Upper lobe of left lung (tissue), 6 donors: Measurements from ENCODE around the gene TTPAL. TPM values are rescaled to one million over a fixed set of nuclear protein-coding genes. Genes with fewer than 3 reads are reported as not detected.
A peak's percentile ranks its signal among the peaks of the same experiment; 100 is the strongest.

ENCODE experiments used
- ATAC-seq, 2 donors: fragments of 200-7000 bp; cut with Tn5 transposase; one replicate each; pipeline ENCODE4 v1.9.1; 2022; ENCODE audit warnings: mild to moderate bottlenecking in 2 of 2, moderate library complexity in 2 of 2; ENCODE audit not compliant: low FRiP score in 2 of 2
- DNase-seq, 2 donors: peaks; one replicate each; pipeline ENCODE4 v3.0.0-alpha.2; 2019 to 2020
- H3K27ac ChIP-seq, 4 donors: fragments of 200-600 bp; sonication (generic); one replicate each; pipeline ENCODE4 v1.5.1; 2016 to 2019
- H3K27me3 ChIP-seq, 4 donors: fragments of 200-600 bp; sonication (generic); one replicate each; pipeline ENCODE4 v1.5.1; 2017 to 2019
- H3K36me3 ChIP-seq, 4 donors: fragments of 200-600 bp; sonication (generic); one replicate each; pipeline ENCODE4 v1.5.1; 2016 to 2019
- H3K4me1 ChIP-seq, 4 donors: fragments of 200-600 bp; sonication (generic); one replicate each; pipeline ENCODE4 v1.5.1; 2018 to 2019
- H3K4me3 ChIP-seq, 4 donors: fragments of 200-600 bp; sonication (generic); one replicate each; pipeline ENCODE4 v1.5.1; 2017 to 2019; ENCODE audit warnings: mild to moderate bottlenecking in 2 of 4, moderate library complexity in 1 of 4
- H3K9me3 ChIP-seq, 4 donors: fragments of 200-600 bp; sonication (generic); one replicate each; pipeline ENCODE4 v1.5.1; 2018 to 2019
- EP300 ChIP-seq, 4 donors: sonication (generic); formaldehyde crosslinking; IDR thresholded peaks; one replicate each; pipeline ENCODE4 v1.5.1; 2017; ENCODE audit warnings: antibody characterized with exemption in 4 of 4, control low read depth in 2 of 4
- POLR2A ChIP-seq, 4 donors: fragments of 450-650 bp; IDR thresholded peaks; one replicate each; pipeline ENCODE4 v1.5.1; 2016 to 2017; ENCODE audit warnings: antibody characterized with exemption in 4 of 4, mild to moderate bottlenecking in 2 of 4
- POLR2AphosphoS5 ChIP-seq, 2 donors: sonication (generic); formaldehyde crosslinking; IDR thresholded peaks; one replicate each; pipeline ENCODE4 v1.5.1; 2017; ENCODE audit warnings: antibody characterized with exemption in 2 of 2
- WGBS, 2 donors: methylation state at CpG; one replicate each; pipeline ENCODE4 v1.1.5; 2017 to 2018; 5-methylcytosine and 5-hydroxymethylcytosine counted together
- total RNA-seq, 6 donors: library from RNA; depleted of rRNA in 4 of 6; stranded (reverse); fragments of >200 nt in 4 of 6; gene quantifications; one replicate each; pipeline versions ENCODE4 v1.1.0 to v1.2.1, GENCODE V29; 2016 to 2021
- TF ChIP-seq, protein P1 (sequence below), 6 experiments: fragments of 450-650 bp in 4 of 6; fragments of 200-600 bp in 2 of 6; sonication (generic) in 2 of 6; IDR thresholded peaks; one replicate each; pipeline ENCODE4 v1.5.1; 2016 to 2019; ENCODE audit warnings: antibody characterized with exemption in 6 of 6
- donor health status: DM: no; HTN: no; CAD: no; lungs with moderate emphysema.
- donor health status: DM: no; HTN: yes; CAD: no; lungs with severe emphysema.

The TTPAL gene
- total RNA-seq, 6 donors from 2014 or later, result 9.4 to 12.2 (median 10.2) TPM

DNA sequence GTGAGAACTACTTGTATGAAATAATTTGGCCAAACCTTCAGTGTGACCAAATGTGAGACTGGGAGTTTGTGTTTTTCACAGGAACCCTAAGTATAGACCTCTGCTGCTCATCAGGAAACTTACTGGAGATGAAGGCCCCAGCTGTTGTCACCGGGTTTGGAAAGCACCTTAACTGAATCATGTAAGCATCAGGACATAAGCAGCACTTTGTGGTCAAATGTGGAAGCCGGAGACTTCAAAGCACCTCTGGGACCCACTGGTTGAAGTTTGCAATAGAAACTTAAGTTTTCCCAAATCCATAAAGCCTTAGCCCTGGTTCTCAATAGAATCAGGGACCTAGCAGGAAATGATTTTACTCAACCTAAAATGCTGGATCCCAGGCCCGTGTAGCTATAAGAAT, 14.3 kb downstream of the TTPAL start:
- no peaks in the 10 kb centered on the region for H3K9me3 ChIP-seq
- peaks cover 0 to 88% (median 51%) of the 10 kb centered on the region in 4 donors for H3K36me3 ChIP-seq
- H3K27me3 ChIP-seq, result no peaks in the 10 kb centered on the region
- ATAC-seq (no peak), DNase-seq (no peak)
- peaks cover 0 to 6% (median 2%) of the 10 kb centered on the region in 4 donors for H3K4me1 ChIP-seq
- TF ChIP-seq POLR2AphosphoS5 (IDR thresholded peaks at IDR 0.05), result no peak
- TF ChIP-seq, protein P1, sequence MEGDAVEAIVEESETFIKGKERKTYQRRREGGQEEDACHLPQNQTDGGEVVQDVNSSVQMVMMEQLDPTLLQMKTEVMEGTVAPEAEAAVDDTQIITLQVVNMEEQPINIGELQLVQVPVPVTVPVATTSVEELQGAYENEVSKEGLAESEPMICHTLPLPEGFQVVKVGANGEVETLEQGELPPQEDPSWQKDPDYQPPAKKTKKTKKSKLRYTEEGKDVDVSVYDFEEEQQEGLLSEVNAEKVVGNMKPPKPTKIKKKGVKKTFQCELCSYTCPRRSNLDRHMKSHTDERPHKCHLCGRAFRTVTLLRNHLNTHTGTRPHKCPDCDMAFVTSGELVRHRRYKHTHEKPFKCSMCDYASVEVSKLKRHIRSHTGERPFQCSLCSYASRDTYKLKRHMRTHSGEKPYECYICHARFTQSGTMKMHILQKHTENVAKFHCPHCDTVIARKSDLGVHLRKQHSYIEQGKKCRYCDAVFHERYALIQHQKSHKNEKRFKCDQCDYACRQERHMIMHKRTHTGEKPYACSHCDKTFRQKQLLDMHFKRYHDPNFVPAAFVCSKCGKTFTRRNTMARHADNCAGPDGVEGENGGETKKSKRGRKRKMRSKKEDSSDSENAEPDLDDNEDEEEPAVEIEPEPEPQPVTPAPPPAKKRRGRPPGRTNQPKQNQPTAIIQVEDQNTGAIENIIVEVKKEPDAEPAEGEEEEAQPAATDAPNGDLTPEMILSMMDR (IDR thresholded peaks at IDR 0.05), result no peak
- no peak for TF ChIP-seq POLR2A (IDR thresholded peaks at IDR 0.05)
- TF ChIP-seq EP300 (IDR thresholded peaks at IDR 0.05), result no peak
- WGBS, 2 donors, result 75 to 83% methylated on average over 3 of the region's 3 CpGs
- no peak overlapping the region for H3K4me3 ChIP-seq
- H3K27ac ChIP-seq, result no peak overlapping the region

DNA sequence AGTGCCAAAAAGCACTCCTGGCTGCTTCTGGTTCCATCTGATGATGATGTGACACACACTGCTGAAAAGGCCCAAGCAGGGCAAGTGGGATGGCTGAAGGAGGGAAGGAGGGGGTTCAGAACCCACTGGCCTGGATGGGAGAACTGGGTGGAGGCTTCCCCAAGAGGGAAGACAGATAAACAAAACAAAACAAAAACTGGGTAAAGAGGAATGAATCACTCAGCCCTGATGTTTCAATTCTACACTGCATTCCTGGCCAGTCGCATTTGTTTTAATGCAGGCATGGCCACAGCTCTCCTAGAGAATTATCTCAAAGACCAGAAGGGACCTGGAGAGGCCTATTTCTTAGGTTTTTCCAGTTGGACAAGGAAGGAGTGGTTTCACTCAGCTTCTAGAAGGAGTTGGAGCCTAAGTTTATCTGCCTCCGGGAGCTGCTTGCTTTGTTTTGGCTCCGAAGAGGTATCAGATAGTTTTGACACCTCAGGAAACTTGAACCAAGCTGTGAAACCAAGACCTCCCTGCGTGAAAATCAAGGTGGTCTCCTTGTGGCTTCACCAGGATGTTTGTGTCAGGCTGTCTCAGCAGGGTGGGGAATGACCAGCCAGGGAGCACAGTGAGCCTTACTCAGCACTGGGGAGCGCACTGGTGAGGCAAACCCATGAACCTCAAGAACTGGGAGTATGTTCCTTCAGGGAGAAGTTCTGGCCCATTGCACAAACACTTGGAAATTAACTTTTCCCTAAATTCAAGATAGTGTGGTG, 16.1 kb downstream of the TTPAL start:
- Histone ChIP-seq H3K27ac (peak overlapping the region in 1 of 4 donors; percentile 43), H3K4me1 (peaks cover 0 to 13% (median 8%) of the 10 kb centered on the region in 4 donors), H3K9me3 (no peaks in the 10 kb centered on the region), H3K4me3 (no peak overlapping the region), H3K36me3 (peaks cover 0 to 92% (median 58%) of the 10 kb centered on the region in 4 donors), H3K27me3 (no peaks in the 10 kb centered on the region)
- no peak for DNase-seq
- TF ChIP-seq, protein P1 (IDR thresholded peaks at IDR 0.05), result no peak
- TF ChIP-seq POLR2A (IDR thresholded peaks at IDR 0.05), result no peak
- no peak for TF ChIP-seq POLR2AphosphoS5 (IDR thresholded peaks at IDR 0.05)
- TF ChIP-seq EP300 (IDR thresholded peaks at IDR 0.05), result no peak
- WGBS, 2 donors, result 74 to 84% methylated on average over 4 to 5 of the region's 5 CpGs
- ATAC-seq, result peak in 1 of 2 donors; percentile 77

DNA sequence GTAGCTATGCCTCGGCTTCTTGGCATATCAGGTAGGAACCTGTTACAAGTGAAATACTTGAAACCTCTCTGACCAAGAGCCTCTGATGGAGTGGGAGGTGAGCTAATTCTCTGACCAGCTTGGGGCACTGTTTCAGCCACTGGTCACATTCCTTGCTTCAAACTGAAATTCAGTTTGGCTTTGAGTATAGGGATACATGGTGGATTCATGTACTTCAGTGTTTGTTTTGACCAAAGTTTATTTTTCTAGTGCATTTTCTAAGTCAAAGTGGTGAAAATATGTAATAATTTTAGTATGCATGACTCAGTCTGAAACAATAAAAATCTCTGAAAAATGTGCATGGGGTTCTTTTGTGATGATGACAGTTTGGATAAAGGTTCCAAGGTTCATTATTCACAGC, 18.6 kb downstream of the TTPAL start:
- peak overlapping the region in 2 of 4 donors; percentile 66 to 78 for H3K27ac ChIP-seq
- TF ChIP-seq, protein P1 (IDR thresholded peaks at IDR 0.05), result no peak
- TF ChIP-seq POLR2AphosphoS5 (IDR thresholded peaks at IDR 0.05), result no peak
- TF ChIP-seq EP300 (IDR thresholded peaks at IDR 0.05), result no peak
- TF ChIP-seq POLR2A (IDR thresholded peaks at IDR 0.05), result no peak

DNA sequence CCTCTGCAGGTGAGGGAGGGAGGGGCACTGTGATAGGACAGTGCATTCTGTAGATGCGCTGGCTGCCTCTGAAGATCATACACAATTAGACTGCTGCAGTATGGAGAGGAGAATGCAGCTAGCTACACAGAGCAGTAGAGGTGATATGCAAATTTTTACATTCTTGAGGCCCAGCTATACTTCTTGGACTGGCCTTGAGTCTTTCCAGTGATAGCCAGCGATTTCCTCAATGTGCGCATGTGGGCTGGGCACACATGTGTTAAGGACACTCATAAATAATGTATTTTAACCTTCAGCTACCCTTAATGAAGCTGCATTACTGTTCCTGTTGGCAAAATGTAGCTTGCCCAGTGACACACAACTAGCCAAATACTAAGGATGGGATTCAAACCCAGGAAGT, 19.0 kb downstream of the TTPAL start:
- no peak for ATAC-seq

More for the DNA sequence above, 18.6 kb downstream of the TTPAL start:
- DNase-seq, result peak in 1 of 2 donors; percentile 45
- H3K4me3 ChIP-seq, result no peak overlapping the region
- ATAC-seq, result peak in 1 of 2 donors; percentile 36
- H3K27me3 ChIP-seq, result no peaks in the 10 kb centered on the region
- H3K9me3 ChIP-seq, result no peaks in the 10 kb centered on the region
- WGBS, 2 donors, result 56 to 71% methylated on average over 1 of the region's 1 CpG
- H3K36me3 ChIP-seq, result peaks cover 7 to 96% (median 57%) of the 10 kb centered on the region in 4 donors
- peaks cover 0 to 13% (median 8%) of the 10 kb centered on the region in 4 donors for H3K4me1 ChIP-seq

More for the DNA sequence above, 19.0 kb downstream of the TTPAL start:
- H3K4me3 ChIP-seq, result no peak overlapping the region
- H3K4me1 ChIP-seq, result peaks cover 0 to 13% (median 8%) of the 10 kb centered on the region in 4 donors
- no peaks in the 10 kb centered on the region for H3K27me3 ChIP-seq
- no peaks in the 10 kb centered on the region for H3K9me3 ChIP-seq
- H3K36me3 ChIP-seq, result peaks cover 11 to 96% (median 56%) of the 10 kb centered on the region in 4 donors
- 71 to 91% methylated on average over 3 of the region's 3 CpGs for WGBS, 2 donors
- TF ChIP-seq, protein P1 (IDR thresholded peaks at IDR 0.05), result no peak
- peak overlapping the region; percentile 62 to 78 (median 66) for H3K27ac ChIP-seq
- DNase-seq, result no peak
